Small intestine (tissue), 7 donors: ENCODE measurements around the gene EIF3I. TPM values are rescaled to one million over a fixed set of nuclear protein-coding genes. Genes with fewer than 3 reads are reported as not detected.

Experiments
- DNase-seq, 2 donors: peaks; one replicate each; pipeline versions ENCODE4 v3.0.0 to v3.0.0-alpha.2; 2013
- FAIRE-seq: peaks from 2 replicates; lab custom pipeline; 2012; peaks lifted over from hg19 to GRCh38; lab: Jason Lieb, UNC
- H3K27ac ChIP-seq, 3 donors: one replicate each; pipeline ENCODE4 v1.5.1; 2013; ENCODE audit warnings: low read length in 2 of 3, mild to moderate bottlenecking in 2 of 3, control low read depth in 1 of 3, inconsistent platforms in 1 of 3, low read depth in 1 of 3, moderate library complexity in 1 of 3
- H3K27me3 ChIP-seq, 3 donors: one replicate each; pipeline ENCODE4 v1.6.1; 2013; ENCODE audit warnings: low read length in 3 of 3, inconsistent platforms in 1 of 3; ENCODE audit not compliant: control insufficient read depth in 3 of 3, insufficient read depth in 3 of 3
- H3K36me3 ChIP-seq, 3 donors: one replicate each; pipeline ENCODE4 v1.6.1; 2013; ENCODE audit warnings: low read length in 3 of 3, inconsistent platforms in 1 of 3, low read depth in 1 of 3, mild to moderate bottlenecking in 1 of 3, moderate library complexity in 1 of 3; ENCODE audit not compliant: control insufficient read depth in 3 of 3, insufficient read depth in 2 of 3
- H3K4me1 ChIP-seq, 3 donors: one replicate each; pipeline ENCODE4 v1.6.1; 2013; ENCODE audit warnings: low read length in 2 of 3, inconsistent platforms in 1 of 3, low read depth in 1 of 3, mild to moderate bottlenecking in 1 of 3, moderate library complexity in 1 of 3; ENCODE audit not compliant: control insufficient read depth in 3 of 3, insufficient read depth in 2 of 3
- H3K4me3 ChIP-seq, 3 donors: one replicate each; pipeline ENCODE4 v1.5.1; 2013; ENCODE audit warnings: low read length in 3 of 3, control low read depth in 1 of 3, inconsistent platforms in 1 of 3, low read depth in 1 of 3, mild to moderate bottlenecking in 1 of 3, moderate library complexity in 1 of 3
- H3K9me3 ChIP-seq, 2 donors: one replicate each; pipeline ENCODE4 v1.6.1; 2013; ENCODE audit warnings: low read depth in 1 of 2, low read length in 1 of 2; ENCODE audit not compliant: control insufficient read depth in 2 of 2, insufficient read depth in 1 of 2
- WGBS, 3 donors: extraction: QIAGEN DNeasy Blood & Tissue Kit; methylation state at CpG; one replicate each; pipeline ENCODE4 v1.1.7; 2013; 5-methylcytosine and 5-hydroxymethylcytosine counted together
- polyA plus RNA-seq, 4 donors: library from polyadenylated mRNA; stranded (reverse) in 3 of 4; unstranded in 1 of 4; fragments of 200-250 nt in 3 of 4; fragments of 120-200 nt in 1 of 4; gene quantifications; one replicate each; pipeline versions ENCODE4 v1.2.1 to v1.2.3, GENCODE V29; 2013
- donor health status: healthy with polysubstance abuse.
- donor health status: control.
- donor health status: control.
- donor health status: Bipolar disorder and iron deficiency.
- donor health status: healthy.

EIF3I gene
- polyA plus RNA-seq, 4 donors, result 158 to 234 (median 169) TPM

- DNase-seq, result no peak
- FAIRE-seq, result no peak
- peaks cover 0 to 13% (median 0%) of the 10 kb centered on the region in 3 donors for H3K4me1 ChIP-seq
- 96 to 100% (median 98%) methylated on average over 5 to 6 of the region's 6 CpGs for WGBS, 3 donors
- H3K9me3 ChIP-seq, result no peaks in the 10 kb centered on the region
- no peaks in the 10 kb centered on the region for H3K27me3 ChIP-seq
- peaks cover 32 to 86% (median 35%) of the 10 kb centered on the region in 3 donors for H3K36me3 ChIP-seq
- H3K4me3 ChIP-seq, result no peak overlapping the region
- H3K27ac ChIP-seq, result no peak overlapping the region
Observed at GRCh38 chr1:32194984-32195383, 27.2 kb upstream of the EIF3I start.

DNA sequence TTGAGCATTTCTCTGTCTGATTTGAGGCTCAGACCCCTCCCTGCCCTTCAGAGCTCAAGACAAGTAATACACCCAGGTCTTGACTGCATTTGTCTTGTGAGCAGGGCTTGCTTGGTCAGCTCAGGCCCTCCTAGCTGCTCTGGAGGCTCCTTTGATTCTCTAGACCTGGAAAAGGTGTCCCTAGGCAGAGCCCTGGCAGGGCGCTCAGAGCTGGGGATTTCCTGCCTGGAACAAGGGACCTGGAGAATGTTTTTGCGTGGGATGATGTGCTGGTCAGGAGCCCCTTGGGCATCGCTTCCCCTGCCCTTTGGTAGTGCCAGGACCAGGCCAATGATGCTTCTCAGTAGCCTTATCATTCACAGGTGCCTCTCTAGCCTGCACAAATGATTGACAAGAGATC, 26.7 kb upstream of the EIF3I start:
- no peak overlapping the region for H3K27ac ChIP-seq
- H3K4me1 ChIP-seq, result peaks cover 0 to 13% (median 0%) of the 10 kb centered on the region in 3 donors
- no peaks in the 10 kb centered on the region for H3K27me3 ChIP-seq
- H3K36me3 ChIP-seq, result peaks cover 26 to 81% (median 31%) of the 10 kb centered on the region in 3 donors
- WGBS, 3 donors, result 94 to 98% (median 96%) methylated on average over 3 of the region's 3 CpGs
- no peak overlapping the region for H3K4me3 ChIP-seq
- no peak for FAIRE-seq
- no peak for DNase-seq
- no peaks in the 10 kb centered on the region for H3K9me3 ChIP-seq

DNA sequence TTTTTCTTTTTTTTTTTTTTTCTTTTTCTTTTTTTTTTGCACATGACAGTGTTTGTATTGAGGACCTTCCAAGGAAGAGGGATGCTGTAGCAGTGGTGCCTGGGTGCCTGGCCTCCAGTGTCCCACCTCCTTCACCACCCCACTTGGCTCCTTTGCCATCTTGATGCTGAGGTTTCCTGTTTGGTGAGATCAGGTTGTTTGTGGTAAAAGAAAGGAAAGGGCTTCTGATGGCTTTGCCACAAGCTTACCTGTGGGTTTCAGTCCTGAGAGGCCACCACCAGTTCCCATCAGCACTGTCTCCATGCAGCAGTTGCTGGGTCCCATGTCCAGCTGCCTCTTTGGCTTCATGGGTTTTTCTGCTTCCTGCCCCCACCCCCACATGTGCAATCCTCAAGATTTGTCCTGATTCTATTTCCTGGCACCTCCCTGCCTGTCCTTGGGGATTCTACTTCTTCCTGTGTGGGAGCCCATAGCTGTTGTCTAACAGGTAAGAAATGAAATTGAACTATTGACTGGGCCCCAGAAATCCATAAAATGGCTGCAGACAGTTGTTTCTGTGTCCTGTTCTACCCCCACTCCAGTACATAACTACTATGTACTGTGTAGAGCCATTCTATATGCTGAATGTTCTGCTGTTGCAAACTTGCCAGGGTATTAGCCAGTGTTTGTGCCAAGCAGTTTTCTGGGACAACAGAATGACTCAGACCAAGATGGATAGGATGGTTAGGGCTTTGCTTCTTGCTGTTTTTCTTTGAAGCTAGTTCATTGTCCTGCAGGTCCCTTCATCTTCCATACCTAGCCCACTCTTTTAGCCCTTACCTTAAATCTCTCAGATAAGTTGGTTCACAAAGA, 26.0 kb upstream of the EIF3I start:
- Histone ChIP-seq H3K9me3 (no peaks in the 10 kb centered on the region), H3K4me3 (no peak overlapping the region), H3K27ac (no peak overlapping the region), H3K4me1 (peaks cover 0 to 14% (median 0%) of the 10 kb centered on the region in 3 donors), H3K27me3 (no peaks in the 10 kb centered on the region), H3K36me3 (peaks cover 26 to 75% (median 29%) of the 10 kb centered on the region in 3 donors)
- DNase-seq (no peak), FAIRE-seq (no peak)

DNA sequence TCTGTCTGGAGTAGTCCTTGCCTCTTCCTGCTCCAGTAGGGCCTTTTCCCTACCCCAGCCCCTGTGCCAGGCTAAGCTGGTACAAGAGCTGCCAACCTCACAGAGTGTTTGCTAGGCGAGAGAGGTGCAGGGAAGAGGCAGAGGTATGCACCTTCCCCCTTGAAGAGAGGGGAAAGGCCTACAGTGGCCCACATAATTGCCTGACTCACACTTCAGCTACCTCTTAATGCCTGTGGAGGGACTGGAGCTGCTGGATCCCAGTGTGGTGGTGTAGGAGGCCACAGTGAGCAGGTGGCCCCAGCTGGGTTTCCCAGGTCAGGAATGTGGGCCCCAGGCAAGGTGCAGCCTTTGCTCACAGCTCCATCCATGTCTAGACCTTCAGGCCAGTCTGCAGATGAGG, 25.1 kb upstream of the EIF3I start:
- WGBS, 3 donors, result 85 to 100% (median 92%) methylated on average over 1 of the region's 1 CpG
- no peak overlapping the region for H3K4me3 ChIP-seq
- H3K27me3 ChIP-seq, result no peaks in the 10 kb centered on the region
- peaks cover 0 to 21% (median 0%) of the 10 kb centered on the region in 3 donors for H3K4me1 ChIP-seq
- DNase-seq, result no peak
- H3K36me3 ChIP-seq, result peaks cover 23 to 66% (median 24%) of the 10 kb centered on the region in 3 donors
- no peak overlapping the region for H3K27ac ChIP-seq
- no peaks in the 10 kb centered on the region for H3K9me3 ChIP-seq
- no peak for FAIRE-seq

- DNase-seq (no peak), FAIRE-seq (no peak)
- Histone ChIP-seq H3K4me3 (no peak overlapping the region), H3K4me1 (peaks cover 0 to 21% (median 0%) of the 10 kb centered on the region in 3 donors), H3K36me3 (peaks cover 16 to 58% (median 19%) of the 10 kb centered on the region in 3 donors), H3K27me3 (no peaks in the 10 kb centered on the region), H3K27ac (no peak overlapping the region), H3K9me3 (no peaks in the 10 kb centered on the region)
- WGBS, 3 donors, result 79 to 80% (median 79%) methylated on average over 6 of the region's 6 CpGs
Observed at GRCh38 chr1:32197837-32198236, 24.4 kb upstream of the EIF3I start.

GRCh38 chr1:32198237-32199042, 23.8 kb upstream of the EIF3I start:
- H3K4me3 ChIP-seq, result no peak overlapping the region
- FAIRE-seq, result no peak
- no peaks in the 10 kb centered on the region for H3K9me3 ChIP-seq
- H3K4me1 ChIP-seq, result peaks cover 0 to 21% (median 0%) of the 10 kb centered on the region in 3 donors
- 76 to 83% (median 80%) methylated on average over 3 of the region's 3 CpGs for WGBS, 3 donors
- H3K27me3 ChIP-seq, result no peaks in the 10 kb centered on the region
- peaks cover 12 to 53% (median 19%) of the 10 kb centered on the region in 3 donors for H3K36me3 ChIP-seq
- DNase-seq, result no peak
- no peak overlapping the region for H3K27ac ChIP-seq

GRCh38 chr1:32199043-32199716, 23.0 kb upstream of the EIF3I start:
- DNase-seq (no peak), FAIRE-seq (no peak)
- WGBS, 3 donors, result 72 to 82% (median 73%) methylated on average over 4 of the region's 4 CpGs
- peaks cover 0 to 21% (median 0%) of the 10 kb centered on the region in 3 donors for H3K4me1 ChIP-seq
- no peak overlapping the region for H3K4me3 ChIP-seq
- no peaks in the 10 kb centered on the region for H3K27me3 ChIP-seq
- H3K9me3 ChIP-seq, result no peaks in the 10 kb centered on the region
- peaks cover 10 to 45% (median 14%) of the 10 kb centered on the region in 3 donors for H3K36me3 ChIP-seq
- H3K27ac ChIP-seq, result peak overlapping the region in 2 of 3 donors; percentile 14 to 80

- Histone ChIP-seq H3K27ac (peak overlapping the region in 2 of 3 donors; percentile 75 to 80), H3K36me3 (peaks cover 9 to 42% (median 9%) of the 10 kb centered on the region in 3 donors), H3K4me1 (peaks cover 0 to 21% (median 0%) of the 10 kb centered on the region in 3 donors), H3K4me3 (no peak overlapping the region), H3K27me3 (no peaks in the 10 kb centered on the region), H3K9me3 (no peaks in the 10 kb centered on the region)
- FAIRE-seq, result no peak
- no peak for DNase-seq
- 47 to 56% (median 54%) methylated on average over 6 of the region's 6 CpGs for WGBS, 3 donors
Observed at GRCh38 chr1:32199717-32200072, 22.5 kb upstream of the EIF3I start.
